ENCODE measurements around the gene TMCO1.
A peak's percentile ranks its signal among the peaks of the same experiment; 100 is the strongest.
"Not testable (repeated sequence)": the region's sequence is repeated elsewhere in the genome, so short reads cannot be mapped to it uniquely, and the experiment has no call there.

TMCO1 gene

GRCh38 chr1:165768513-165769394, at the start of gene TMCO1:
Gene TMCO1 (minus strand): TSS chr1:165768868. CDS start chr1:165768751, 117 bp downstream.
- peak; percentile 94 for DNase-seq

DNA sequence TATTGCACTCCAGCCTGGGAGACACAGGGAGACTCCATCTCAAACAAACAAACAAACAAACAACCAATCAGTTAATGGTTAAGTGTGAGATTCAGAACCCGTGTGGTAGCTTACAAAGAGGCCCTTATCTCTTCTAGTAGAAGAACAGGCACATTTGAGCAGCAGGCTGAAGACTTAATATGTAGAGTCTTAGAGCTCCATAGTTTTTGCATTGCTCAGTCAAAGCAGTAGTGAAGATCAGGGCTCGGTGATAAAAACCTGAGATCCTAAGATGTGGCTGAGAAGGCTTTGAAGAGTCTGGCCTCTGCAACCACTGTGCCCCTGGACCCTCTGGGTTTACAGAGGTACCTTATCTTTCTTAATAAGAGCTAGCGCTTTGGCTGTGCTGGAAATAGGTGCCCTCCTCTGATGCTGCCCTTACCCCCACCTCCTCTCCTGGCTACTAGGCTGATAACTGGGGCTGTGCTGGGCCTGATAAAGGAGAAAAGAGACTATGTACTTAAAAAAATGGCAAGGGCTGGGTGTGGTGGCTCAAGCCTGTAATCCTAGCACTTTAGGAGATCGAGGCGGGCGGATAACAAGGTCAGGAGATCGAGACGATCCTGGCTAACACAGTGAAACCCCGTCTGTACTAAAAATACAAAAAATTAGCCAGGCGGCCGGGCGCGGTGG, 48.3 kb upstream of the TMCO1 start:
- no peak for DNase-seq

DNA sequence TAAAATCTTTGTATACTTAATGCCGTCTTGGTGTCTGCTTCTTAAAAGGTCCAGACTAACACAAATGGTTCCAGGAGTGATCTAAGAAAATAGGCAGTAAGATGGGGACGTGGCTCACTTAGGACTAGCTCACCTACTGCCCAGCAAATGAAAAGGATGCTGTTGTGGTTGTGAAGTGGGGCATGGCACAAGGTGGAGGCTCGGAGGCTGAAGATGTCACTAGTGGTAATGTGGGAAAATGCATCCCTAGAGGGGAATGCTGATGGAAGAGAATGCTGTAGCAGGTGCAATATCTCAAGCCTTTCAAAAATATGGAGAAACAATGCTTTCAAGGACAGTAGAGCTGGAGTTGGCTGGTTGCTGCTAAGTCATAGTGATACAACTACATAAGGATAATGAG, 47.5 kb upstream of the TMCO1 start:
- DNase-seq = no peak

GRCh38 chr1:165815725-165816124, 47.1 kb upstream of the TMCO1 start:
- no peak for DNase-seq

GRCh38 chr1:165807613-165808012, 38.9 kb upstream of the TMCO1 start:
- DNase-seq = no peak

DNA sequence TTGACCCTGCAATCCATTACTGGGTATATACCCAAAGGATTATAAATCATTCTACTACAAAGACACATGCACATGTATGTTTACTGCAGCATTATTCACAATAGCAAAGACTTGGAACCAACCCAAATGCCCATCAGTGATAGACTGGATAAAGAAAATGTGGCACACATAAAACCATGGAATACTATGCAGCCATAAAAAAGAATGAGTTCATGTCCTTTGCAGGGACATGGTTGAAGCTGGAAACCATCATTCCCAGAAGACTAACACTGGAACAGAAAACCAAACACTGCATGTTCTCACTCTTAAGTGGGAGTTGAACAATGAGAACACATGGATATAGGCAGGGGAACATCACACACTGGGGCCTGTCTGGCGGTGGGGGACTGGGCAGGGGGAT, 35.8 kb upstream of the TMCO1 start:
- not testable (repeated sequence) for DNase-seq

DNA sequence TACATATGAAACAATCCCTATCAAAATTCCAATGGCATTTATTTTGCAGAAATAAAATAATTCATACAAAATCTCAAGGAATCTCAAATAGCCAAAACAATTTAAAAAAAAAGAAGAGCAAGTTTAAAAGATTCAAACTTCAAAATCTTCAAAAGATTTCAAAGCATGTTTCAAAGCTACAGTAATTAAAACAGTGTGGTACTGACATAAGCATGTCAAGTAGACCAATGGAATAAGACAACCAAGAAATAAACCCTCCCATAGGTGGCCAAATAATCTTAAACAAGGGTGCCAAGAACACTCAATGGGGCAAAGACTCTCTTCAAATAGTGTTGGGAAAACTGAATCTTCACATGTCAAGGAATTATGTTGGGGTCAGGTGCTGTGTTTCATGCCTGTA, 30.7 kb upstream of the TMCO1 start:
- no peak for DNase-seq

GRCh38 chr1:165795894-165796293, 27.2 kb upstream of the TMCO1 start:
- DNase-seq = no peak

- no peak for DNase-seq
Measured at GRCh38 chr1:165793951-165794350, 25.3 kb upstream of the TMCO1 start.

DNA sequence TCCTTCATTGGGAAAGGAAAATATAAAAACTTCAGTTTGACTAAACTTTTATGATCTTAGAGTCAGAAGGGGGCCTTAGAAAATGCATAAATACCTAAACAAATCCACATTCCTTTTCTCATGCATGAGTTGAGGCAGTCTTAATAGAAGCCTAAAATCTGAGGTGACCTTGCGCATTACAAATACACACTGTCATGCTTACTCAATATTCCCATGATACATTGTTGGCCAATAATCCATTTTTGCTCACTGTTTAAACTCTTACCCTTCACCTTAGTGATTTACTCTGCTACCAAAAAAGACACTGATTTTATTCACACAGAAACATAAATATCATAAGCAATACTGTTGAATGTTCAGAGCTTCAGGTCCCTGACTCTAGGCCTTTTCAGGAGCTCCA, 19.1 kb upstream of the TMCO1 start:
- DNase-seq = no peak

GRCh38 chr1:165783519-165783918, 14.9 kb upstream of the TMCO1 start:
- DNase-seq = not testable (repeated sequence)

DNA sequence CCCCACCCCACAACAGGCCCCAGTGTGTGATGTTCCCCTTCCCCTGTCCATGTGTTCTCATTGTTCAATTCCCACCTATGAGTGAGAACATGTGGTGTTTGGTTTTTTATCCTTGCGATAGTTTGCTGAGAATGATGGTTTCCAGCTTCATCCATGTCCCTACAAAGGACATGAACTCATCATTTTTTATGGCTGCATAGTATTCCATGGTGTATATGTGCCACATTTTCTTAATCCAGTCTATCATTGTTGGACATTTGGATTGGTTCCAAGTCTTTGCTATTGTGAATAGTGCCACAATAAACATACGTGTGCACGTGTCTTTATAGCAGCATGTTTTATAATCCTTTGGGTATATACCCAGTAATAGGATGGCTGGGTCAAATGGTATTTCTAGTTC, 9.5 kb upstream of the TMCO1 start:
- not testable (repeated sequence) for DNase-seq

DNA sequence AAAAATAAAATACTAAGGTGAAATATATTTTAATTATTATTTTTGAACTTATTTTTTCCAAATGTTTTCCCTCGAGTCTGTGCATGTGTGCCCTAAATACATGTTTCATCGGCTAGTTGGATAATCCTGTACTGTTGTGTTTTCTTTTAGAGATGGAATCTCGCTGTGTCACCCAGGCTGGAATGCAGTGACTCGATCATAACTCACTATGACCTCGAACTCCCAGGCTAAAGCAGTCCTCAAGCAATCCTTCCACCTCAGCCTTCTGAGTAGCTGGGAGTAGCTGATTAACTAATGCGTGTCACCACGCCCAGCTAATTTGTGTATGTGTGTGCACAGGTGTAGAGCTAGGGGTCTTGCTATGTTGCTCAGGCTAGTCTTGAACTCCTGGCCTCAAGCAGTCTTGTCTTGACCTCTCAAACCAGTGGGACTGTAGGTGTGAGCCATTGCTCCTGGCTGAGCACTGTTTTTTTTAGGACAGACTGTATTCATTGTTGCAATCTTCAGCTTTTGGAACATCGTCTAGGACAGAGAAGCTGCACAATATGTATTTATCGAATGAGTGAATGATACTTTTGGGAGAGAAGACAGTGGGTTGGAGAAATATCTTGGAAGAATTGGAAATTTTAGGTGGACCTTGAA, 4.8 kb upstream of the TMCO1 start:
- no peak for DNase-seq

- DNase-seq = no peak
Measured at GRCh38 chr1:165772739-165773138, 4.1 kb upstream of the TMCO1 start.

DNA sequence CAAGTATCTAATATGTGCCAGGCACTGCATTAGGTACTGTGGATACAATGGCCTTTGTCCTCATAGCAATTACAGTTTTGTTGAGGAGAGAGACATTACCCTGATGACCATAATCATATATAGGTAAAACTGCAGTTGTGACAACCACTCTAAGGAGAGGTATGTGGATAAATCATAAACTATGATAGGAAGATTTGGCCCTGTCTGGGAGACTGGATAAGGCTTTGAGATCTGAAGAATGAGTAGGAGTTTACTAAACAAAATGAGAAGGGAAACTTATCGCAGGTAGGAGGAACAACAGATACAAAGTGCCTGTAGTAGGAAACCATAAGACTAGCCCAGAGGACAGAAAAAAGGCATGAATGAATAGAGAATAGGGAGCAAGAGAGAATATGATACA, 4.4 kb downstream of the TMCO1 start:
- no peak for DNase-seq

GRCh38 chr1:165763442-165763841, 5.2 kb downstream of the TMCO1 start:
- no peak for DNase-seq

GRCh38 chr1:165762725-165763124, 5.9 kb downstream of the TMCO1 start:
- no peak for DNase-seq

- DNase-seq = no peak
Measured at GRCh38 chr1:165759095-165759494, 9.6 kb downstream of the TMCO1 start.

- no peak for DNase-seq
Measured at GRCh38 chr1:165755393-165756010, 13.2 kb downstream of the TMCO1 start.

- DNase-seq = no peak
Measured at GRCh38 chr1:165753934-165754333, 14.7 kb downstream of the TMCO1 start.

- no peak for DNase-seq
Measured at GRCh38 chr1:165748550-165748949, 20.1 kb downstream of the TMCO1 start.

- no peak for DNase-seq
Measured at GRCh38 chr1:165747632-165748447, 20.8 kb downstream of the TMCO1 start.

All from right forelimb (tissue), 1 donor.